Tibial nerve (tissue), 3 donors: ENCODE data around the gene RNU11.

Source experiments
- CTCF ChIP-seq, 5 experiments: fragments of 200-600 bp in 3 of 5; fragments of 450-650 bp in 2 of 5; sonication (generic) in 3 of 5; IDR thresholded peaks; one replicate each; pipeline ENCODE4 v1.5.1; 2016 to 2019; ENCODE audit warnings: antibody characterized with exemption in 5 of 5, mild to moderate bottlenecking in 3 of 5, moderate library complexity in 2 of 5
- POLR2A ChIP-seq, 2 donors: fragments of 450-650 bp; IDR thresholded peaks; one replicate each; pipeline ENCODE4 v1.6.1; 2017; ENCODE audit warnings: antibody characterized with exemption in 2 of 2, mild to moderate bottlenecking in 2 of 2, moderate library complexity in 2 of 2

GRCh38 chr1:28644494-28644893, 3.9 kb upstream of the RNU11 start:
- TF ChIP-seq CTCF (IDR thresholded peaks at IDR 0.05) (no peak), POLR2A (IDR thresholded peaks at IDR 0.05) (no peak)
